Measurements from ENCODE around the gene YWHAQ.
"Not testable (repeated sequence)": the region's sequence is repeated elsewhere in the genome, so short reads cannot be mapped to it uniquely, and the experiment has no call there.

The YWHAQ gene

GRCh38 chr2:9556121-9556743 is 74.6 kb downstream of the YWHAQ start:
- peaks cover 50% of the 10 kb centered on the region for H3K4me1 ChIP-seq
- H3K36me3 ChIP-seq, result peaks cover 7% of the 10 kb centered on the region; the same call in 1 of the 2 replicates
- H3K4me2 ChIP-seq, result peak overlapping the region; percentile 91
- H3K4me3 ChIP-seq, result peak overlapping the region; percentile 94
- no peaks in the 10 kb centered on the region for H3K9me3 ChIP-seq
- no peaks in the 10 kb centered on the region for H3K27me3 ChIP-seq
- peak overlapping the region; percentile 98 for H3K27ac ChIP-seq
- H3K9ac ChIP-seq, result peak overlapping the region; percentile 98
- peaks cover 36% of the 10 kb centered on the region; the same call in 1 of the 2 replicates for H4K20me1 ChIP-seq
- no peak for TF ChIP-seq Cebpa-rat (IDR thresholded peaks at IDR 0.05)

DNA sequence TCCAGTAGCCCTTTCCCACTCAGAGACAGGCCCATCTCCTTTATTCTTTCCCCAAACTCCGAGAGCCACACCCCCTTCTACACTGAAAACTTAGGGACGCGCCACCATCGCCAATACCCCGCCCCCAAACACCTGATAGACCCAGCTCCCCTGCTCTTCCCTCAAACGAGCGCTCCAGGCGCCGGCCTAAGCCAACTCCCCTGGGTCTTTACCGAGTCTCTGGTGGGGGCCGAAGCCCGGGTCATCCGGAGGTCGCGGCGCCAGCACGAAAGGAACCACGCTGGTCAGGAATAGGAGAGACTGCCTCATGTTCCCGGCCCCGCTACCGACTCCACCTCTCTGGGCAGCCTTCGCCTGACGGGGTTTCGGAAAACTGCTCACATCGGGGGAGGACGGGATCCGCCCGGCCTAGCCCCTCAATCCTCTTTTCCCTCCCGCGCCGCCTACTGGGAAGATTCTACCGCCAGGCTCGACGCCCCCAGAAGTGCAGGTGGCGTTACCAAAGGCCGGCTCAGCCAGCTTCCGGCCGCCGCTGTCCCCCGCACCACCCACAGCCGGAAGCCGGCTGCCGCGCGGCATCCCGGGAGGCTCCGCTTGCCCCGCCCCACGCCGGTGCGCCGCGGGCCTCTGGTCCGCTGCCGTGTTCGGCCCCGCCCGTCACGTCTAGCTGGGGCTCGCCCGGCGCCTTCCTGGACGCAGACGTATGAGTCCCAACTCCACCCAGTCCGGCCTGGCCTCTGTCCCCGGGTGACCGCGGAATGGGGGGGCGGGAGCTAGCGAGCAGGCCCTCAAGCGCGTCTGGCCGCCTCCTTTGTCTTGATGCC is 75.3 kb downstream of the YWHAQ start, which contains the start of gene ADAM17:
TSS of gene ADAM17 (minus strand) at position 534 of the 824 bp plus-strand sequence. CDS start at position 309, 225 bp downstream.
- no peak for TF ChIP-seq Cebpa-rat (IDR thresholded peaks at IDR 0.05)
- no peaks in the 10 kb centered on the region for H3K9me3 ChIP-seq
- no peaks in the 10 kb centered on the region for H3K27me3 ChIP-seq
- H3K4me1 ChIP-seq, result peaks cover 57% of the 10 kb centered on the region
- H3K4me3 ChIP-seq, result peak within 1 kb of the TSS; percentile 94
- H3K27ac ChIP-seq, result peak within 1 kb of the TSS; percentile 98
- peak within 1 kb of the TSS; percentile 98 for H3K9ac ChIP-seq
- peak within 1 kb of the TSS; percentile 91 for H3K4me2 ChIP-seq
- peaks cover 36% of the 10 kb centered on the region; the same call in 1 of the 2 replicates for H4K20me1 ChIP-seq
- H3K36me3 ChIP-seq, result peaks cover 7% of the 10 kb centered on the region; the same call in 1 of the 2 replicates

DNA sequence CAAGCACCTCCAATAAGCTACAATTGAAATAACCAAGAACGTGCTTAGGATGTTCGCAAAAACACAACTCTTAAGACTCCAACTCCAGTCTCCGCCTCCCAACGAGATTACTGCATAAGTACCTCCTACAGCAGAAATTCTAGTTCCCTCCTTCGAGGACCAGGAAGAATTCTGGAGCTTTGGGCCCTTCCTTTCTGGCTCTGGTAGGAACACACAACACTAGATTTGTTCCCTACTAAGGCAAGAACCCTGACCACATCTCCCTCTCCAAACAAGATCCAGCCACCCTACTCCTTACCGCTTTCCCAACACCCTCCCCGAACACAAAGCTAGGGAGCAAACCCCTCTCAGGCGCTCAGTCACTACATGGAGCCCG is 75.9 kb downstream of the YWHAQ start:
- Histone ChIP-seq H3K27me3 (no peaks in the 10 kb centered on the region), H4K20me1 (peaks cover 40% of the 10 kb centered on the region; the same call in 1 of the 2 replicates), H3K36me3 (peaks cover 7% of the 10 kb centered on the region; the same call in 1 of the 2 replicates), H3K9me3 (no peaks in the 10 kb centered on the region), H3K4me3 (peak overlapping the region; percentile 94), H3K27ac (peak overlapping the region; percentile 98), H3K4me2 (peak overlapping the region; percentile 91), H3K4me1 (peaks cover 63% of the 10 kb centered on the region), H3K9ac (peak overlapping the region; percentile 98)
- TF ChIP-seq Cebpa-rat (IDR thresholded peaks at IDR 0.05), result no peak

DNA sequence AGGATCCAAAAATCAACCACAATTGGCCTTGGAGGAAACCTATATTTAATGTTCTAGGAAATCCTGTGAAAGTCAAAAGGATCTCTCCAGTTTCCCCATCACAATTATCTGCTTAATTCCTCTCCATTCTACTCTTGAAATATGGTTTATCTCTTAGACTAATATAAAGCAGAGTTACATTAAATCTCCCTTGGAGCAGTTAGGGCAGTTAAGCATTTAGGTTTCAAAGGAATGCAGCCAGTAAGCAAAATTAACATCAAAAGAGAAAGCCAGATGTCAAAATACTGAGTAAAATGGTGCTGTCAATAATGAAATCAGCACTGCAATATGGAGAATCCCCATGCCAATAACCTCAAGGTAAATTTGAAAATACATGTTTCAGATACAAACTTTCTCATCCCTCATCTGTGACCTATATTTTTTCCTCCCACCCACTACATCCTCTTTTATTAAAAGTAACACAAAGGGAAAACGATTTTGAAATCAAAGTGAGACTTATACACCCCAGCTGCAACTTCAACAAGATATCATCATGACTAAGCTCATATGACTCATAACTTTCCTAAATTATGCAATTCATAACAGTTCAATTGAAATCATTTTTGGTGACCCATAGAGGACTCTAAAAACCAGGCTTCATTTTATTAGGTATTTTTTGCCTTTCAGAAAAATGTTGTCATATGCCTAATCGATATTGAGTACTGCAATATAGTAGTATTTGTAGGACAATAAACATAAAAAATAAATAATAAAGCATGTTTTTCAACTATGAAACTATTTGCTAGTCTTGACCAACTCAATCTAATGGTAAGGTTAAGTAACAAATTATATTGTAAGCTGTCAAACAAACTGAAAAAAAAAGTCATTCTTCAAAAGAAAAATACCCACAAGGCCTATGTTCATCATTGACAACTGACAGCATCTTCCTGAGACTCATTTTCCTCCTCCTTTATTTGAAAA is 78.3 kb downstream of the YWHAQ start:
- peaks cover 82% of the 10 kb centered on the region for H3K4me1 ChIP-seq
- H3K4me2 ChIP-seq, result peak overlapping the region; percentile 91
- H3K9me3 ChIP-seq, result no peaks in the 10 kb centered on the region
- peak; percentile 28; the same call in 1 of the 2 replicates for TF ChIP-seq Cebpa-rat (IDR thresholded peaks at IDR 0.05)
- H4K20me1 ChIP-seq, result peaks cover 46% of the 10 kb centered on the region; the same call in 1 of the 2 replicates
- H3K36me3 ChIP-seq, result no peaks in the 10 kb centered on the region
- H3K27ac ChIP-seq, result peak overlapping the region; percentile 69
- H3K4me3 ChIP-seq, result peak overlapping the region; percentile 29; the same call in 1 of the 2 replicates
- H3K9ac ChIP-seq, result 0 out of 2 replicates have a peak overlapping the region, but pooled peaks have one; percentile 34
- H3K27me3 ChIP-seq, result no peaks in the 10 kb centered on the region

DNA sequence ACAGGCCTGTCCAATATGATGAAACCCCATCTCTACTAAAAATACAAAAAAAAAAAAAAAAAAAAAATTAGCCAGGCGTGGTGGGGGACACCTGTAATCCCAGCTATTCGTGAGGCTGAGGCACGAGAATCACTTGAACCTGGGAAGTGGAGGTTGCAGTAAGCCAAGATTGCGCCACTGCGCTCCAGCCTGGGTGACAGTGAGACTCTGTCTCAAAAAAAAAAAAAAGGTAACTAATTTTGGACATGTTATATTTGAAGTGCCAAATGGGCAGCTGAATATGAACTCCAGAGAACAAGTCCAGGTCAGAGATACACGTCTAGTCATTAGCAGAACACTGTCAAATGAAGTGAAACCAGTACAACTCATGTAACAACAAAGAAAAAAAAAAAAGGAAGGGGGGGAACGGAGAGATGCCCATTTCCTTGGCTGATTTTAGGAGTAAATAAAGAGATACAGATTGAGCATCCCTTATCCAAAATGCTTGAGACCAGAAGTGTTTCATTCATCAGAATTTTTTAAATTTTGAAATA is 79.9 kb downstream of the YWHAQ start:
- H3K9ac ChIP-seq, H3K4me3 ChIP-seq, H3K9me3 ChIP-seq, H3K27me3 ChIP-seq, H3K36me3 ChIP-seq: not testable (repeated sequence)
- Histone ChIP-seq H3K4me1 (peaks cover 87% of the 10 kb centered on the region), H3K4me2 (peak overlapping the region; percentile 91), H4K20me1 (peaks cover 46% of the 10 kb centered on the region; the same call in 1 of the 2 replicates), H3K27ac (peak overlapping the region; percentile 45; the same call in 1 of the 2 replicates)

- Histone ChIP-seq H3K4me2 (peak overlapping the region; percentile 91), H3K9me3 (no peaks in the 10 kb centered on the region), H3K36me3 (no peaks in the 10 kb centered on the region), H4K20me1 (peaks cover 50% of the 10 kb centered on the region; the same call in 1 of the 2 replicates), H3K4me1 (peaks cover 100% of the 10 kb centered on the region), H3K27me3 (no peaks in the 10 kb centered on the region), H3K27ac (peak overlapping the region; percentile 45), H3K4me3 (no peak overlapping the region), H3K9ac (peak overlapping the region; percentile 15; the same call in 1 of the 2 replicates)
- no peak for TF ChIP-seq Cebpa-rat (IDR thresholded peaks at IDR 0.05)
Observed at GRCh38 chr2:9549420-9549819, 81.4 kb downstream of the YWHAQ start.

DNA sequence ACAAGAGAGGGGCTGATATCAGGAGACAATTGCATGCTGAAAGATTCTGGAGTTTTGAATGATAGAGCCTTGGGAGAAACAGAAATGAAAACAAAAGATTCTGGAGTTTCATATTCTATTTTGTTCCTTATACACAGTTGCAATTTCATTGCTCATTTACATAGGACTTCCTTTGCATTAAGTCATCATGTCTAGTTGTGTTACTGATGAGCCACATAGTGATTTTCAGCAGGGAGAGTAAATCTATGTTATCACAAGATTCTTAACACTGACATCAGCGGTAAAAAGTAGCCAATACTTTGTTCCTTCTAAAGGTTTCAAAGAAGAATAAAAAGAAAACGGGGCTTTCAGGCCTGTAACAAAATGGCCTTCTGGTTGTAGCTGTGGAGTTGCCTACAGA is 82.3 kb downstream of the YWHAQ start:
- no peaks in the 10 kb centered on the region for H3K27me3 ChIP-seq
- no peak overlapping the region for H3K4me3 ChIP-seq
- H3K9ac ChIP-seq, result no peak overlapping the region
- peaks cover 100% of the 10 kb centered on the region for H3K4me1 ChIP-seq
- no peak for TF ChIP-seq Cebpa-rat (IDR thresholded peaks at IDR 0.05)
- peak overlapping the region; percentile 45 for H3K27ac ChIP-seq
- peak overlapping the region; percentile 91 for H3K4me2 ChIP-seq
- peaks cover 46% of the 10 kb centered on the region; the same call in 1 of the 2 replicates for H4K20me1 ChIP-seq
- H3K36me3 ChIP-seq, result no peaks in the 10 kb centered on the region
- no peaks in the 10 kb centered on the region for H3K9me3 ChIP-seq

DNA sequence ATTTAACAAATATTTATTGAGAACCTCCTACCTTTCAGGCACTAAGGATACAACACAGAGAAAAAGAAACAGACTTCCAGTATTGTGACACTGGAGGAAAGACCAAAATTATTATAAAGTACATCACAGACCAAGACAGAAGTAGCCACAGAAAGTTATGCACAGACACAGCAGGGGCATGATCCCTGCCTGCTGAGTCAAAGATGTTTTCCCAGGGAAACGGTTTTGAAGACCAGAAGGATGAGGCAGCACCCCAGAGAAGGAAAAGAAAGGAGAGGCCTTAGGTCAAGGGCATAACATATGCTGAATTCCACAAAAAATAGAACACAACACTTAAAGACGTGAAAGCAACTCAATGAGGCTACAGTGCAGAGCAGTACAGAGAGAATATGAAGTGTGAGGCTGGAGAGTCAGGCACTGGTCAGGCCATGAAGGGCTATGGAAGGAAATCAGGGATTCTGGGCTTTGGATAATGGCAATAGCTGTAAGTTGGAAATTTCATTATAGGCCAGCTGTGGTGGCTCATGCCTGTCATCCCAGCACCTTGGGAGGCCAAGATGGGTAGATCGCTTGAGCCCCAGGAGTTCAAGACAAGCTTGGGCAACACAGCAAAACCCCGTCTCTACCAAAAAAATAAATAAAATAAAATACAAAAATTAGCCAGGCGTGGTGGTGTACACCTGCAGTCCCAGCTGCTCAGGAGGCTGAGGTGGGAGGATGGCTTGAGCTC is 83.4 kb downstream of the YWHAQ start:
- Histone ChIP-seq H3K27ac (peak overlapping the region; percentile 45), H3K4me3 (no peak overlapping the region), H3K36me3 (peaks cover 5% of the 10 kb centered on the region; the same call in 1 of the 2 replicates), H3K4me2 (peak overlapping the region; percentile 91), H4K20me1 (peaks cover 35% of the 10 kb centered on the region; the same call in 1 of the 2 replicates), H3K9ac (0 out of 2 replicates have a peak overlapping the region, but pooled peaks have one; percentile 2), H3K4me1 (peaks cover 99% of the 10 kb centered on the region), H3K9me3 (no peaks in the 10 kb centered on the region), H3K27me3 (no peaks in the 10 kb centered on the region)
- TF ChIP-seq Cebpa-rat (IDR thresholded peaks at IDR 0.05), result no peak

All from BLaER1 (cell line).